GM03348 (cell line): ENCODE data around the gene ALDOC.

Source experiments
- DNase-seq: peaks from one replicate; pipeline ENCODE4 v3.0.0; 2012; ENCODE audit warnings: low spot score

Gene ALDOC

GRCh38 chr17:28552176-28552999 is 24.3 kb downstream of the ALDOC start, which contains the start of gene UNC119:
UNC119 (minus strand) TSS chr17:28552624; CDS start chr17:28552557, 67 bp downstream.
- DNase-seq = peak; percentile 99

- DNase-seq = peak; percentile 67
Observed at GRCh38 chr17:28551421-28552175, 25.1 kb downstream of the ALDOC start.

- DNase-seq = no peak
Observed at GRCh38 chr17:28550858-28551257, 25.8 kb downstream of the ALDOC start.

DNA sequence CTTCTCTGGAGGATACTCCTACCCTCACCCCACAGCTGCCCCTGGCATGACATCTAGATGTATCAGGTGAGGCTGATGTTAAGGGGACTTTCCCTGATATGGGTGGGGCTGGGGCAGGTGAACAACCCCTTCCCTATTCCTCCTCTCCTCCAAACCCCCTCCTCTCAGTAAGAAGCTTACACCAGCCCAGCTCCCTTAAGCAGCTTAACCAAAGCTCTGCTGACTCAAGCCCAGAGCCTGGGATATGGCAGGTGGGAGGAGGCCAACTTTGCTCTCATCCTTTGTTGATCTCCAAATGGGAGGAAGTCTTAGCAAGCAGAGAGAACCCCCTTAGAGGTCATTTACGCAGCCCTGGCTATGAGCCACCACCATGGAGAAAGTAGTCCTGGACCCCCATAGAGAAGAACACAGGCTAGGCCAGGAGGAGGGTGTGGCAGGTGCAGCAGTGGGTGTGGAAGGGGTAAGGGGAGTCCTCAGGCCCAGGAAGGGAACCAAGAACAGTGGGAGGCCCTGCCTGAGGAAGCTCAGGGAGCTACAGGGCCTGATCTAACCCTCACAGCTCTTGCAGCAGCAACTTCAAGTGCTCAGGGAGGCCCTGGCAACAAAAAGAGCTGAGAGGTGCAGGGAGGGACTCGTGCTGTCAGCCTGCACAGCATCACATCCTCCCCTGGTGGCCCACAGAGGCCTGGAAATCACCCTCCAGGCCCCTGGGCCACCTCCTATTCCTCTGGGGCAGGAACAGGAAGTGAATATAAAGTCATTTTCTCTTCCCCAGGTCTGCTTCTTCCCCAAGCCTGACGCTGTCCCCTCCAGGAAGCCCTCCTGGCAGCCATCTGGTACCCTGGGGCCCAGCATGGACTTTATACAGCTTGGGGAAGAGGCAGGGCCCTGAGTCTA is 27.2 kb downstream of the ALDOC start:
- DNase-seq = no peak

- no peak for DNase-seq
Observed at GRCh38 chr17:28548417-28549130, 28.1 kb downstream of the ALDOC start.

DNA sequence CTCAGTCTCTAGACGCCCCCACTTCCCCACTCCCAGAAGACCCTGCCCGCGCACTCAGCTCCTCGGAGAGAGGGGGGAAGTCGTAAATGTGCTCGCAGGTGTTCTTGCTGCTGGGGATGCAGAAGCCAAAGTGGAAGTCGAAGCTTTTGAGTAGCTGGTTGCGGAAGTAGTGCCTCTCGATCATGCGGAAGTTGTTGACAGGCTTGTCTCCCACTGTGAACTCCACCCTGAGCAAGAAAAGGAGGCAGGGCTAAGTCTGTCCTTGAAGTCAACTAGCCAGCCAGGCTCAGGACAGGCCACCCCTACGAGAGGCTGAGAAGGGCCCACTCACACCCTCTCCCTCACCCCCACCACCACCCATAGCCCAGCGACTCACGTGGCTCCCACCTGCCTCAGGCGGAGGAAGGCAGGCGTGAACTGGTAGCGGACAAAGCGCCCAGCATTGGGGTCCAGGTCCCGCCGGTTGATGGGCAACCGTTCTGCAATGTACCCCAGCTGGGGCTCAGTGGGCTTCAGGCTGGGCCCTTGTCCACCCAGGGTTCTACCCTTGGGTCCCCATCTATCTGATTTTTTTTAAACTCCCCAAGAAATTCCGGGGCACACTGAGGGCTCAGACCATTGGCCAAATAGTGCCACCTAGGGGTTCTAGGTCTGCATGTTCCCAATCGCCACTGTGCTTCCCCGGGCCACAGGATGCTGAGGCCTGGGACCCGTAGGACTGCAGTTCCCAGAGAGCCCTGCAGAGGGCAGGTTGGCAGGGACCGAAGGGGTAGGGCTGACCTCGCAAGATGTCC is 28.9 kb downstream of the ALDOC start:
- peak; percentile 84 for DNase-seq

GRCh38 chr17:28547096-28547622 is 29.5 kb downstream of the ALDOC start:
- no peak for DNase-seq

- DNase-seq = no peak
Observed at GRCh38 chr17:28545787-28546415, 30.8 kb downstream of the ALDOC start.

DNA sequence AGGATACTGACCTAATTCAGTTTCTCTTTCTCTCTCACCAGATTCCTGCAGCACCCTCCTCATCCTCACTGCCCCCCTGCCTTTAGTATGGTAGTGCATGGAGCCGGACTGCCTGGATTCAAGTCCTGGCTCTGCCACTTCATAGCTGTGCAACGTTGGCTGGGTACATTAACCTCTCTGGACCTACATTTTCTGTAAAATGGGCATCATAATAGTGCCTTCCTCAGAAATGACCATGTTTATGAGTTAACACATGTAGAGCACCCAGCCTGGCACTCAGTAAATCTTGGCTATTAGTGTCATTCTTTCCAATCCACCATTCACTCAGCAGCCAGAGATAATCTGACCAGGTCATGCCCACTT is 31.6 kb downstream of the ALDOC start:
- no peak for DNase-seq

DNA sequence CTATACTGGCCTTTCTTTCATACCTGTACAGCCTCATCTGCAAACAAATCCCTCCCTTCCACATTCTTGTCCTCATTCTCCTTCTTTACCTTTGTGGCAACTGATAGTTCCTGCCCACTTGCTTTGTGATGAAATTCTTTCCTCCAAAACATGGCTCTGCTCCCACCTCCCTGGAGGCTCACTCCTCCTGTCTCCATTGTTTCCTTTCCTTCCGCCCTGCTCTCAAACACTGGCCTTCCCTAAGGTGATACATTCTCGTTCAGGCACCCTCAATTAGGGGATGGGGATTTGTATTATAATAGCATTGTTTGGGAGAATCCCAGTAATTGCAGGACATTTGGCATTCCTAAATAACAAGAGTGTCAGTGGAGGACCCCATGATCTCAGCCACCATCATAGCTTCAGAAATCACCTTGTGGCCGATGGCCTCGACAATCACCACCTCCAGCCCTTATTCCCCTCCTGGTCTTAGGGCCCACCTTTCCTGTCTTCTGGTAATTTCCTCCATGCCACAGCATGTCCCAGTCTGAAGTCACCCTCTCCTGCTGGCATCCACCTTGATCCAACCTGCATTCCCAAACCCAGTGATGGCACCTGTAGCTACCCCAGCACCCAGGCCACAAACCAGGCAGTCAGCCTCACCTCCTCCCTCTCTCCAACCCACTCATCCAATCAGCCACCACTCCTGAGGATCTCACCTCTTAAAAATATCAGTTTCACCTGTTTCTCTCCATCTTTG is 32.1 kb downstream of the ALDOC start:
- DNase-seq = no peak

DNA sequence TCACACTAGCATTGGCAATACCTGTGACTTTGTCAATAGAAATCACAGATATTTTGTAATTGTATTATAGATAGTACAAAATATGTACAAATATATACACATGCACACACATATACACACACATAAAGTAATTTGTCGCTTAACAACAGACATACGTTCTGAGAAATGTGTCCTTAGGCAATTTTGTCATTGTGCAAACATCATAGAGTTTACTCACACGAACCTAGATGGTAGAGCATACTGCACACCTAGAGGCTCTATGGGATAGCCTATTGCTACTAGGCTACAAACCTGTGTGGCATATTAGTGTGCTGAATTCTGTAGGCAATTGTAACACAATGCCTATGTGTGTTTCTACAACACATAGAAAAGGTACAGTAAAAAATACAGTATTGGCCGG is 35.3 kb downstream of the ALDOC start:
- DNase-seq = no peak

- DNase-seq = no peak
Observed at GRCh38 chr17:28540231-28540630, 36.5 kb downstream of the ALDOC start.

- DNase-seq = no peak
Observed at GRCh38 chr17:28538296-28538895, 38.3 kb downstream of the ALDOC start.

DNA sequence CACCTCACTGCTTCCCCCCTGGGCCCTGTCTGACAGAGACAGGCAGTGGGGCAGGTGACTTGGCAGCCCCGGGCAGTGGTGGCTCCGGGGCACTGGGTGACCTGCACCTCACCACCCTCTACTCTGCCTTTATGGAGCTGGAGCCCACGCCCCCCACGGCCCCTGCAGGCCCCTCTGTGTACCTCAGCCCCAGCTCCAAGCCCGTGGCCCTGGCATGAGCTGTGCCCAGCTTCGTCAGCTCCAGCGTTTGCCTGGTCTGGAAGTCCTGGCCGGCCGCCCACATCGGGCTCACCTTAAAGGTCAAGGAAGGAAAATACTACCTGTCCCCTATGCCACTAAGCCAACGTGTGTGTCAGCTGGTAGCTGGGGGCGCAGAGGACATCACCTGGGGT is 39.5 kb downstream of the ALDOC start:
- DNase-seq = no peak

GRCh38 chr17:28536532-28537218 is 40.0 kb downstream of the ALDOC start:
- no peak for DNase-seq

DNA sequence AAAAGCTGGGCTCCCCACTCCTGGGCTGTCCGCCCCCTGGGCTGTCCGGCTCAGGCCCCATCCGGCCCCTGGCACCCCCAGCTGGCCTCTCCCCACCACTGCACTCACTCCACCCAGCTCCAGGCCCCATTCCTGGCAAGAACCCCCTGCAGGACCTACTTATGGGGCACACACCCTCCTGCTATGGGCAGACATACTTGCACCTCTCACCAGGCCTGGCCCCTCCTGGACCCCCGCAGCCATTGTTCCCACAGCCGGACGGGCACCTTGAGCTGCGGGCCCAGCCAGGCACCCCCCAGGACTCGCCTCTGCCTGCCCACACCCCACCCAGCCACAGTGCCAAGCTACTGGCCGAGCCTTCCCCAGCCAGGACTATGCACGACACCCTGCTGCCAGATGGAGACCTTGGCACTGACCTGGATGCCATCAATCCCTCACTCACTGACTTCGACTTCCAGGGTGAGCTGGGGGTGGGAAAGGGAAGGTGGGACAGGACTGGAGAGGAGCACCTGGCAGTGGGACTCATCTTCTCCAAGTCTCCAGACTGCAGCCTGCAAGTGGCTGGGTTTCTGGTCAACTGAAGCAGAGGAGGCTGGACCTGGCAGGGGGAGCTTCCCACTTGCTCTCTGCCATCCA is 41.8 kb downstream of the ALDOC start:
- DNase-seq = no peak

GRCh38 chr17:28533091-28533807 is 43.4 kb downstream of the ALDOC start:
- no peak for DNase-seq
